Natural killer cell (primary cell): Measurements from ENCODE around the gene DCDC1. TPM values are rescaled to one million over a fixed set of nuclear protein-coding genes. Genes with fewer than 3 reads are reported as not detected.

Experiments used
- ATAC-seq, 3 donors: fragments of 150-1000 bp in 2 of 3; fragments of 200-7000 bp in 1 of 3; cut with Tn5 transposase; 1 replicate in 1 of 3; 2 replicates in 2 of 3; pipeline ENCODE4 v1.10.0; 2021; ENCODE audit warnings: mild to moderate bottlenecking in 2 of 3, moderate library complexity in 2 of 3
- DNase-seq, 2 donors: peaks; one replicate each; pipeline versions ENCODE4 v3.0.0 to v3.0.0-alpha.2; 2013 to 2021; ENCODE audit warnings: mixed read lengths in 1 of 2
- H3K27ac ChIP-seq: one replicate; pipeline ENCODE4 v1.5.1; 2013; ENCODE audit warnings: mild to moderate bottlenecking, low read length
- H3K27me3 ChIP-seq: one replicate; pipeline ENCODE4 v1.6.1; 2013; ENCODE audit warnings: low read length; ENCODE audit not compliant: control insufficient read depth, insufficient read depth
- H3K36me3 ChIP-seq: one replicate; pipeline ENCODE4 v1.6.1; 2013; ENCODE audit warnings: low read length; ENCODE audit not compliant: control insufficient read depth, insufficient read depth
- H3K4me1 ChIP-seq: one replicate; pipeline ENCODE4 v1.6.1; 2013; ENCODE audit warnings: low read length; ENCODE audit not compliant: control insufficient read depth, insufficient read depth
- H3K4me3 ChIP-seq: one replicate; pipeline ENCODE4 v1.5.1; 2013; ENCODE audit warnings: low read length
- H3K9me3 ChIP-seq: one replicate; pipeline ENCODE4 v1.6.1; 2013; ENCODE audit warnings: low read length; ENCODE audit not compliant: control insufficient read depth, insufficient read depth
- H3K27ac Mint-ChIP-seq, 2 donors: one replicate each; pipeline ENCODE4 v1.8.0; 2022; ENCODE audit warnings: mild to moderate bottlenecking in 2 of 2, mixed read lengths in 2 of 2, moderate library complexity in 1 of 2
- H3K27me3 Mint-ChIP-seq, 2 donors: one replicate each; pipeline ENCODE4 v1.8.0; 2022; ENCODE audit warnings: low read depth in 2 of 2, mixed read lengths in 2 of 2
- H3K36me3 Mint-ChIP-seq: one replicate; pipeline ENCODE4 v1.8.0; 2022; ENCODE audit warnings: mixed read lengths
- H3K4me1 Mint-ChIP-seq, 2 donors: one replicate each; pipeline ENCODE4 v1.8.0; 2022; ENCODE audit warnings: mixed read lengths in 2 of 2
- H3K4me3 Mint-ChIP-seq: one replicate; pipeline ENCODE4 v1.8.0; 2022; ENCODE audit warnings: mild to moderate bottlenecking, moderate library complexity, mixed read lengths
- H3K9me3 Mint-ChIP-seq, 2 donors: one replicate each; pipeline ENCODE4 v1.8.0; 2022; ENCODE audit warnings: mixed read lengths in 2 of 2
- CTCF ChIP-seq: fragments of 200-600 bp; IDR thresholded peaks from one replicate; pipeline ENCODE4 v1.8.0; 2022; ENCODE audit warnings: antibody characterized with exemption
- WGBS: methylation state at CpG from one replicate; pipeline ENCODE4 v1.1.7; 2013; ENCODE audit warnings: missing lambda C conversion rate; ENCODE audit not compliant: insufficient coverage; 5-methylcytosine and 5-hydroxymethylcytosine counted together
- intact Hi-C: fragments of 100-400 bp; cut with micrococcal nuclease; formaldehyde crosslinking; loops from one replicate; pipeline ENCODE4 v1.14.2; 2022
- total RNA-seq, 4 donors: library from RNA; stranded (reverse); fragments of 120-200 nt in 1 of 4; gene quantifications; one replicate each; pipeline versions ENCODE4 v1.2.3 to v1.2.4, GENCODE V29; 2013 to 2022

The DCDC1 gene
- total RNA-seq, 3 donors from 2014 or later (not counting 1 experiment from before 2014, with no cell fraction given): not detected

- no peak for DNase-seq
- WGBS: 57% methylated on average over 2 of the region's 4 CpGs
Measured at GRCh38 chr11:30816959-30817880, 552.3 kb downstream of the DCDC1 start.

GRCh38 chr11:30815619-30816018 is 553.9 kb downstream of the DCDC1 start:
- Histone ChIP-seq H3K4me1 (no peaks in the 10 kb centered on the region), H3K27me3 (no peaks in the 10 kb centered on the region), H3K27ac (no peak overlapping the region), H3K36me3 (no peaks in the 10 kb centered on the region), H3K4me3 (no peak overlapping the region), H3K9me3 (no peaks in the 10 kb centered on the region)
- TF ChIP-seq CTCF: no peak
- WGBS: 89% methylated on average over 4 of the region's 4 CpGs
- ATAC-seq (no peak), DNase-seq (no peak)
- Mint-ChIP-seq H3K36me3 (no peaks in the 10 kb centered on the region), H3K27ac (no peak overlapping the region), H3K4me3 (no peak overlapping the region), H3K27me3 (peaks cover 4 to 6% of the 10 kb centered on the region in 2 donors), H3K9me3 (peaks cover 6 to 8% of the 10 kb centered on the region in 2 donors), H3K4me1 (no peaks in the 10 kb centered on the region)
- intact Hi-C loops: no loop called here

More at GRCh38 chr11:30816959-30817880, 552.3 kb downstream of the DCDC1 start:
- Histone ChIP-seq H3K9me3 (no peaks in the 10 kb centered on the region), H3K27ac (no peak overlapping the region), H3K36me3 (no peaks in the 10 kb centered on the region), H3K4me1 (no peaks in the 10 kb centered on the region), H3K27me3 (no peaks in the 10 kb centered on the region), H3K4me3 (no peak overlapping the region)
- Mint-ChIP-seq H3K9me3 (peaks cover 6 to 8% of the 10 kb centered on the region in 2 donors), H3K27ac (no peak overlapping the region), H3K27me3 (peaks cover 4 to 6% of the 10 kb centered on the region in 2 donors), H3K36me3 (no peaks in the 10 kb centered on the region), H3K4me1 (no peaks in the 10 kb centered on the region), H3K4me3 (no peak overlapping the region)
- TF ChIP-seq CTCF: no peak
- intact Hi-C loops: no loop called here
- ATAC-seq: no peak

GRCh38 chr11:30814737-30815136 is 554.8 kb downstream of the DCDC1 start:
- Histone ChIP-seq H3K4me3 (no peak overlapping the region), H3K36me3 (no peaks in the 10 kb centered on the region), H3K4me1 (no peaks in the 10 kb centered on the region), H3K27ac (no peak overlapping the region), H3K27me3 (no peaks in the 10 kb centered on the region), H3K9me3 (no peaks in the 10 kb centered on the region)
- no peak for ATAC-seq
- TF ChIP-seq CTCF: no peak
- H3K27me3 Mint-ChIP-seq: peaks cover 4 to 6% of the 10 kb centered on the region in 2 donors
- DNase-seq: no peak
- no peaks in the 10 kb centered on the region for H3K4me1 Mint-ChIP-seq
- peaks cover 4 to 8% of the 10 kb centered on the region in 2 donors for H3K9me3 Mint-ChIP-seq
- no CpG with 5 or more reads among the region's 1 CpG for WGBS
- no peaks in the 10 kb centered on the region for H3K36me3 Mint-ChIP-seq
- intact Hi-C loops: no loop called here
- H3K4me3 Mint-ChIP-seq: no peak overlapping the region
- no peak overlapping the region for H3K27ac Mint-ChIP-seq

Other genes starting within 250 kb of the DCDC1 start
- gene DNAJC24, start 121 bp upstream of the DCDC1 start, total RNA-seq: 10 to 100 TPM; 14.9 to 22.7 (median 18.6) TPM
- 10 to 100 TPM; 12.0 to 17.3 (median 15.7) TPM for gene IMMP1L, start 139.9 kb upstream of the DCDC1 start, total RNA-seq
- 10 to 100 TPM; 22.8 to 29.6 (median 23.4) TPM for gene ELP4, start 140.0 kb upstream of the DCDC1 start, total RNA-seq